HepG2 (cell line): ENCODE measurements around the gene KLHDC8B. TPM values are rescaled to one million over a fixed set of nuclear protein-coding genes. Genes with fewer than 3 reads are reported as not detected.

Experiments
- ATAC-seq: fragments of 200-7000 bp; cut with Tn5 transposase; 3 replicates; pipeline ENCODE4 v1.9.1; 2020; ENCODE audit warnings: mild to moderate bottlenecking, moderate library complexity
- BruUV-seq: library from RNA; stranded (reverse); fragments of 400-500 nt; replicated peaks from 2 replicates; lab custom pipeline; 2021; lab: Mats Ljungman, UMichigan
- CTCF ChIA-PET: fragments of 300-600 bp; formaldehyde crosslinking; extraction: SDS; loops from one replicate; lab custom pipeline; 2021; ENCODE audit warnings: low total read pairs, inconsistent platforms, low intra/inter-chr PET ratio; lab: Yijun Ruan, JAX
- POLR2A ChIA-PET: fragments of 350-600 bp; sonication (Branson Sonifier 250); formaldehyde crosslinking; loops from one replicate; lab custom pipeline; 2020; ENCODE audit warnings: antibody characterized with exemption, inconsistent platforms; lab: Yijun Ruan, JAX
- DNase-seq: peaks from one replicate; pipeline ENCODE4 v3.0.0-alpha.2; 2015; ENCODE audit warnings: low spot score
- FAIRE-seq: peaks from 3 replicates; lab custom pipeline; 2011; peaks lifted over from hg19 to GRCh38; lab: Jason Lieb, UNC
- H2AFZ ChIP-seq: one replicate; pipeline ENCODE4 v1.6.1; 2011; ENCODE audit warnings: low read length, inconsistent platforms
- H3K27ac ChIP-seq: fragments of 300-600 bp; 3 replicates; pipeline ENCODE4 v1.8.0; 2011; ENCODE audit warnings: mixed run types, mild to moderate bottlenecking, mixed read lengths, low read length, inconsistent platforms; ENCODE audit not compliant: insufficient read depth; ENCODE audit errors: extremely low read length
- H3K27me3 ChIP-seq, 2 experiments: fragments of 200-600 bp in 1 of 2; 2 replicates in 1 of 2; 3 replicates in 1 of 2; pipeline versions ENCODE4 v1.6.0 to v1.8.0; 2011; ENCODE audit warnings: low read length in 2 of 2, mild to moderate bottlenecking in 2 of 2, moderate library complexity in 2 of 2, inconsistent platforms in 1 of 2; ENCODE audit not compliant: insufficient read depth in 2 of 2, control insufficient read depth in 1 of 2
- H3K36me3 ChIP-seq, 2 experiments: fragments of 200-600 bp in 1 of 2; replicated peaks in 1 of 2; 2 replicates in 1 of 2; 3 replicates in 1 of 2; pipeline versions ENCODE4 v1.5.1 to v1.8.0; 2011; ENCODE audit warnings: low read length in 2 of 2, inconsistent platforms in 1 of 2; ENCODE audit not compliant: insufficient read depth in 2 of 2, control insufficient read depth in 1 of 2
- H3K4me1 ChIP-seq: 2 replicates; pipeline ENCODE4 v1.5.1; 2012; ENCODE audit warnings: low read length, inconsistent platforms; ENCODE audit not compliant: insufficient read depth
- H3K4me2 ChIP-seq: 2 replicates; pipeline ENCODE4 v1.6.0; 2011; ENCODE audit warnings: low read depth, low read length, inconsistent platforms
- H3K4me3 ChIP-seq, 3 experiments: fragments of 200-600 bp in 1 of 3; sonication (generic), shearing (Covaris generic) in 1 of 3; replicated peaks in 1 of 3; 2 replicates each; pipeline ENCODE4 v1.5.1; 2011 to 2016; ENCODE audit warnings: low read length in 3 of 3, inconsistent platforms in 2 of 3, low read depth in 2 of 3, mild to moderate bottlenecking in 2 of 3, control low read depth in 1 of 3, mixed read lengths in 1 of 3; ENCODE audit not compliant: insufficient read depth in 1 of 3
- H3K79me2 ChIP-seq: one replicate; pipeline ENCODE4 v1.6.1; 2011; ENCODE audit warnings: low read length, inconsistent platforms; ENCODE audit not compliant: insufficient read depth
- H3K9ac ChIP-seq: 2 replicates; pipeline ENCODE4 v1.6.0; 2011; ENCODE audit warnings: mild to moderate bottlenecking, low read depth, low read length, inconsistent platforms; ENCODE audit not compliant: insufficient read depth
- H3K9me3 ChIP-seq: 2 replicates; pipeline ENCODE4 v1.5.1; 2012; ENCODE audit warnings: mild to moderate bottlenecking, low read length
- H4K20me1 ChIP-seq: 2 replicates; pipeline ENCODE4 v1.6.0; 2011; ENCODE audit warnings: inconsistent platforms, mild to moderate bottlenecking, low read length, moderate library complexity; ENCODE audit not compliant: insufficient read depth
- ATRX ChIP-seq: sonication (generic); formaldehyde crosslinking; IDR thresholded peaks from 2 replicates; pipeline ENCODE4 v1.4.0; 2020; ENCODE audit warnings: missing genetic modification reagents, borderline replicate concordance
- GPN1 ChIP-seq: sonication (generic); formaldehyde crosslinking; IDR thresholded peaks from 2 replicates; pipeline ENCODE4 v1.5.1; 2020; ENCODE audit warnings: missing genetic modification reagents, borderline replicate concordance
- GTF2F1 ChIP-seq: fragments of 150-350 bp; IDR thresholded peaks from 2 replicates; pipeline ENCODE4 v1.6.1; 2014; ENCODE audit warnings: low read length
- HOXA7 ChIP-seq: sonication (generic); formaldehyde crosslinking; IDR thresholded peaks from 2 replicates; pipeline ENCODE4 v1.8.1; 2022; ENCODE audit warnings: mild to moderate bottlenecking, missing genetic modification reagents, moderate library complexity
- HOXD1 ChIP-seq: sonication (generic); formaldehyde crosslinking; IDR thresholded peaks from 2 replicates; pipeline ENCODE4 v1.5.0; 2020; ENCODE audit warnings: missing genetic modification reagents
- NFE2L1 ChIP-seq: sonication (generic); formaldehyde crosslinking; IDR thresholded peaks from 2 replicates; pipeline ENCODE4 v1.4.0; 2020; ENCODE audit warnings: missing genetic modification reagents, mild to moderate bottlenecking, borderline replicate concordance
- NPAS2 ChIP-seq: sonication (generic); formaldehyde crosslinking; IDR thresholded peaks from 2 replicates; pipeline ENCODE4 v1.8.0; 2022; ENCODE audit warnings: mild to moderate bottlenecking, missing genetic modification reagents, borderline replicate concordance
- PAF1 ChIP-seq: IDR thresholded peaks from 2 replicates; pipeline ENCODE4 v1.6.1; 2016; ENCODE audit warnings: missing genetic modification reagents, missing compliant biosample characterization
- PBX2 ChIP-seq: IDR thresholded peaks from 2 replicates; pipeline ENCODE4 v1.6.1; 2016; ENCODE audit warnings: control low read depth
- RAD21 ChIP-seq: fragments of 450-650 bp; formaldehyde crosslinking; IDR thresholded peaks from 2 replicates; pipeline ENCODE4 v1.5.0; 2020; ENCODE audit warnings: mild to moderate bottlenecking
- RARA ChIP-seq: IDR thresholded peaks from 2 replicates; pipeline ENCODE4 v1.6.1; 2016; ENCODE audit warnings: missing genetic modification reagents, missing compliant biosample characterization
- RXRA ChIP-seq: sonication (generic); formaldehyde crosslinking; IDR thresholded peaks from 2 replicates; pipeline ENCODE4 v1.5.1; 2020; ENCODE audit warnings: missing genetic modification reagents
- SMAD9 ChIP-seq: sonication (generic); formaldehyde crosslinking; IDR thresholded peaks from 2 replicates; pipeline ENCODE4 v1.5.1; 2020; ENCODE audit warnings: mild to moderate bottlenecking, missing genetic modification reagents
- SP2 ChIP-seq: sonication (generic); formaldehyde crosslinking; IDR thresholded peaks from 2 replicates; pipeline ENCODE4 v1.5.1; 2020; ENCODE audit warnings: mild to moderate bottlenecking, missing genetic modification reagents
- ZBTB49 ChIP-seq: sonication (generic); formaldehyde crosslinking; IDR thresholded peaks from 2 replicates; pipeline ENCODE4 v1.4.0; 2020; ENCODE audit warnings: missing genetic modification reagents, borderline replicate concordance
- ZNF180 ChIP-seq: sonication (generic); formaldehyde crosslinking; IDR thresholded peaks from 2 replicates; pipeline ENCODE4 v1.4.0; 2020; ENCODE audit warnings: low read depth, missing genetic modification reagents, borderline replicate concordance
- ZNF619 ChIP-seq: sonication (generic); formaldehyde crosslinking; IDR thresholded peaks from 2 replicates; pipeline ENCODE4 v1.4.0; 2020; ENCODE audit warnings: mild to moderate bottlenecking, missing genetic modification reagents
- ZNF776 ChIP-seq: sonication (generic); formaldehyde crosslinking; IDR thresholded peaks from 2 replicates; pipeline ENCODE4 v1.4.0; 2020; ENCODE audit warnings: mild to moderate bottlenecking, missing genetic modification reagents
- ZSCAN5A ChIP-seq: sonication (generic); formaldehyde crosslinking; IDR thresholded peaks from 2 replicates; pipeline ENCODE4 v1.8.0; 2022; ENCODE audit warnings: mild to moderate bottlenecking, missing genetic modification reagents, borderline replicate concordance
- WGBS: methylation state at CpG from one replicate; pipeline ENCODE4 v1.1.6; 2017; ENCODE audit warnings: low lambda C conversion rate; 5-methylcytosine and 5-hydroxymethylcytosine counted together
- in situ Hi-C: cut with HindIII; loops from 2 replicates; pipeline ENCODE4 v1.10.0; 2017; ENCODE audit warnings: low pct_unique_long_range_greater_than_20kb; ENCODE audit not compliant: extremely low pct_ligation_motif_present
- intact Hi-C: fragments of 100-400 bp; cut with micrococcal nuclease; formaldehyde crosslinking; loops from one replicate; pipeline ENCODE4 v1.10.0; 2022; ENCODE audit not compliant: unreplicated experiment
- polyA plus RNA-seq, 8 experiments: library from polyadenylated mRNA; depleted of rRNA in 3 of 8; stranded (reverse) in 7 of 8; unstranded in 1 of 8; fragments of >200 nt; fragmentation: Illumina TruSeq in 4 of 8; extraction: Trizol in 4 of 8; gene quantifications; 2 replicates each; pipeline versions ENCODE4 v1.2.1 to v1.2.3, GENCODE V29; 2011 to 2016; ENCODE audit warnings: low read depth in 4 of 8, missing spikeins in 1 of 8, mixed read lengths in 1 of 8; ENCODE audit not compliant: insufficient read depth in 1 of 8
- total RNA-seq, 5 experiments: library from RNA; depleted of rRNA; stranded (reverse); fragments of >200 nt; fragmentation: Illumina TruSeq; extraction: Trizol; gene quantifications; 2 replicates each; pipeline ENCODE4 v1.2.3, GENCODE V29; 2016; ENCODE audit warnings: low read depth in 1 of 5
- TF ChIP-seq, protein P1 (sequence below): IDR thresholded peaks from 2 replicates; pipeline ENCODE4 v1.6.1; 2016; ENCODE audit warnings: missing biosample characterization, missing genetic modification reagents, low read depth

The KLHDC8B gene
- total and polyA plus RNA-seq, 2 of the 13 experiments (the other 11 are each of a cell fraction or from before 2014, with no cell fraction given): 17.2 to 17.8 TPM

DNA sequence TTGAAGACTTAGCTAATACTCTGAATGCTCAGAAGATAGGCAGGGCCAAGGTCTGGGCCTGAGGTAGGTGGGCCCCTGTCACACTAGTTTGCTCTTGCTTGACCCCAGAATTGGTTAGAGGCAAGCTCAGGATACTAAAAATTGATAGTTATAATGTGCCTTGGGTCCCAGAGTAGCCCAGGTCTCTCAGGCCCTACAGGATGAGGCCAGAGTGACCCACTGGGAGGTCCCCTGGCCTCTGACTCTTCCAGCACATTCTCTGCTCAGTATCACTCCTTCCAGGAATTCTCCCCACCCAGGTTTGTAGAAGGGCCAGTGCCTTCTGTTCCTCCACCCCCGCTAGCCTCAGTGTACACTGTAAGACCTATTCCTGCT lies 667 bp upstream of the KLHDC8B start:
- H2AFZ ChIP-seq: peak overlapping the region; percentile 32
- H3K36me3 ChIP-seq: no peaks in the 10 kb centered on the region; a peak in 1 of 5 replicates
- no TSS peak for BruUV-seq
- H3K9me3 ChIP-seq: no peaks in the 10 kb centered on the region
- H3K79me2 ChIP-seq: peaks cover 2% of the 10 kb centered on the region
- POLR2A ChIA-PET: interaction anchor here (0.6 to 2.4 kb wide), 16 partner anchors 11 to 258 kb away, joined by 3 to 19 read pairs (median 4); partner anchors contain the start of genes IMPDH2, LAMB2, NDUFAF3 and NICN1
- peak overlapping the region; percentile 60 for H3K27ac ChIP-seq
- intact Hi-C loops (no loop called here), in situ Hi-C loops (loop anchor here (25.0 kb wide), 1 partner anchor 267 kb away; the partner anchor contains the start of gene NICN1)
- H3K4me2 ChIP-seq: peak overlapping the region; percentile 96
- peaks cover 61% of the 10 kb centered on the region for H3K4me1 ChIP-seq
- WGBS: 0% methylated on average over 1 of the region's 1 CpG
- CTCF ChIA-PET: interaction anchor here (1.2 to 1.5 kb wide), 2 partner anchors 169 to 279 kb away, joined by 4 to 5 read pairs; partner anchors contain the start of gene USP4
- H4K20me1 ChIP-seq: no peaks in the 10 kb centered on the region
- H3K4me3 ChIP-seq: peak overlapping the region; percentile 80 to 89 (median 80)
- no peak for DNase-seq
- ATAC-seq: peak; percentile 15
- H3K9ac ChIP-seq: peak overlapping the region; percentile 53
- H3K27me3 ChIP-seq: no peaks in the 10 kb centered on the region; a peak in 1 of 5 replicates
- FAIRE-seq: no peak
- TF ChIP-seq SMAD9 (CRISPR knock-in tag): no peak
- TF ChIP-seq HOXD1: no peak
- 0 out of 2 replicates have a peak, but pooled peaks have one; percentile 17 for TF ChIP-seq ZNF619 (CRISPR knock-in tag)
- TF ChIP-seq ZNF180: no peak
- TF ChIP-seq GTF2F1: no peak
- TF ChIP-seq NFE2L1 (CRISPR knock-in tag): no peak
- no peak for TF ChIP-seq ZBTB49
- TF ChIP-seq ZNF776 (CRISPR knock-in tag): 0 out of 2 replicates have a peak, but pooled peaks have one; percentile 31
- TF ChIP-seq SP2 (CRISPR knock-in tag): no peak
- TF ChIP-seq PBX2: no peak
- TF ChIP-seq PAF1 (CRISPR knock-in tag): no peak
- TF ChIP-seq RAD21: no peak
- TF ChIP-seq RXRA (CRISPR knock-in tag): no peak
- no peak for TF ChIP-seq RARA (CRISPR knock-in tag)
- TF ChIP-seq ATRX (CRISPR knock-in tag): no peak
- 0 out of 2 replicates have a peak, but pooled peaks have one; percentile 22 for TF ChIP-seq ZSCAN5A (CRISPR knock-in tag)
- TF ChIP-seq, protein P1, sequence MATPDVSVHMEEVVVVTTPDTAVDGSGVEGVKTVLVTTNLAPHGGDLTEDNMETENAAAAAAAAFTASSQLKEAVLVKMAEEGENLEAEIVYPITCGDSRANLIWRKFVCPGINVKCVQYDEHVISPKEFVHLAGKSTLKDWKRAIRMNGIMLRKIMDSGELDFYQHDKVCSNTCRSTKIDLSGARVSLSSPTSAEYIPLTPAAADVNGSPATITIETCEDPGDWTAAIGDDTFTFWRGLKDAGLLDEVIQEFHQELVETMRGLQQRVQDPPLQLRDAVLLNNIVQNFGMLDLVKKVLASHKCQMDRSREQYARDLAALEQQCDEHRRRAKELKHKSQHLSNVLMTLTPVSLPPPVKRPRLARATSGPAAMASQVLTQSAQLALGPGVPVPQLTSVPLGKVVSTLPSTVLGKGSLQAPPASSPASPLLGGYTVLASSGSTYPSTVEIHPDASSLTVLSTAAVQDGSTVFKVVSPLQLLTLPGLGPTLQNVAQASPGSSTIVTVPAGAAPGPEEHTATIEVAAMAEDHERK: no peak
- TF ChIP-seq NPAS2: no peak
- no peak for TF ChIP-seq HOXA7 (CRISPR knock-in tag)
- TF ChIP-seq GPN1 (CRISPR knock-in tag): no peak
